H9 (cell line): ENCODE measurements around the gene CST11. TPM values are rescaled to one million over a fixed set of nuclear protein-coding genes. Genes with fewer than 3 reads are reported as not detected.

Experiments
- DNase-seq: peaks from one replicate; pipeline ENCODE4 v3.0.0-alpha.2; 2017
- H2AFZ ChIP-seq: one replicate; pipeline ENCODE4 v1.6.1; 2013; ENCODE audit warnings: mild to moderate bottlenecking, low read length, control low read depth, moderate library complexity
- H2AK5ac ChIP-seq: 2 replicates; pipeline ENCODE4 v1.6.1; 2013; ENCODE audit warnings: low read length, control low read depth, mixed read lengths; ENCODE audit not compliant: insufficient read length
- H2BK120ac ChIP-seq: one replicate; pipeline ENCODE4 v1.6.1; 2013; ENCODE audit warnings: low read depth, mild to moderate bottlenecking, low read length, control low read depth, inconsistent platforms; ENCODE audit not compliant: poor library complexity, severe bottlenecking
- H2BK12ac ChIP-seq: 2 replicates; pipeline ENCODE4 v1.6.1; 2013; ENCODE audit warnings: low read length, control low read depth, mixed read lengths, low read depth; ENCODE audit not compliant: insufficient read length
- H2BK15ac ChIP-seq: 2 replicates; pipeline ENCODE4 v1.6.1; 2013; ENCODE audit warnings: low read depth, low read length, control low read depth
- H2BK20ac ChIP-seq: one replicate; pipeline ENCODE4 v1.6.1; 2013; ENCODE audit warnings: low read depth, mild to moderate bottlenecking, low read length, control low read depth, inconsistent platforms; ENCODE audit not compliant: poor library complexity, severe bottlenecking
- H2BK5ac ChIP-seq: 2 replicates; pipeline ENCODE4 v1.6.1; 2013; ENCODE audit warnings: low read length, control low read depth, mixed read lengths; ENCODE audit not compliant: insufficient read length
- H3K14ac ChIP-seq: 2 replicates; pipeline ENCODE4 v1.6.1; 2013; ENCODE audit warnings: low read length, control low read depth; ENCODE audit not compliant: insufficient read depth
- H3K18ac ChIP-seq: 2 replicates; pipeline ENCODE4 v1.6.1; 2013; ENCODE audit warnings: low read depth, mild to moderate bottlenecking, mixed read lengths, low read length, control low read depth; ENCODE audit not compliant: insufficient read length
- H3K23ac ChIP-seq: 2 replicates; pipeline ENCODE4 v1.6.1; 2013; ENCODE audit warnings: low read length, control low read depth, mixed read lengths, low read depth; ENCODE audit not compliant: insufficient read length
- H3K23me2 ChIP-seq: 2 replicates; pipeline ENCODE4 v1.6.1; 2013; ENCODE audit warnings: low read depth, mild to moderate bottlenecking, mixed read lengths, low read length, control low read depth; ENCODE audit not compliant: insufficient read length, poor library complexity, severe bottlenecking
- H3K27ac ChIP-seq: 2 replicates; pipeline ENCODE4 v1.5.1; 2013; ENCODE audit warnings: low read length, control low read depth, mixed read lengths, low read depth; ENCODE audit not compliant: insufficient read length
- H3K27me3 ChIP-seq: 2 replicates; pipeline ENCODE4 v1.6.1; 2013; ENCODE audit warnings: low read length, control low read depth, inconsistent platforms; ENCODE audit not compliant: insufficient read depth
- H3K4ac ChIP-seq: 2 replicates; pipeline ENCODE4 v1.6.1; 2013; ENCODE audit warnings: low read depth, mild to moderate bottlenecking, control low read depth, inconsistent platforms, low read length, moderate library complexity
- H3K4me1 ChIP-seq: 2 replicates; pipeline ENCODE4 v1.6.1; 2013; ENCODE audit warnings: low read length, control low read depth, inconsistent platforms; ENCODE audit not compliant: insufficient read depth
- H3K4me2 ChIP-seq: 2 replicates; pipeline ENCODE4 v1.6.1; 2013; ENCODE audit warnings: low read length, control low read depth, mixed read lengths; ENCODE audit not compliant: insufficient read length, insufficient read depth
- H3K56ac ChIP-seq: 2 replicates; pipeline ENCODE4 v1.6.1; 2013; ENCODE audit warnings: low read depth, mild to moderate bottlenecking, mixed read lengths, low read length, control low read depth; ENCODE audit not compliant: insufficient read length
- H3K79me1 ChIP-seq: 2 replicates; pipeline ENCODE4 v1.6.1; 2013; ENCODE audit warnings: low read depth, mild to moderate bottlenecking, moderate library complexity, low read length, control low read depth, inconsistent platforms; ENCODE audit not compliant: insufficient read depth, poor library complexity, severe bottlenecking
- H3K79me2 ChIP-seq: 2 replicates; pipeline ENCODE4 v1.6.1; 2013; ENCODE audit warnings: low read length, control low read depth, inconsistent platforms; ENCODE audit not compliant: insufficient read depth
- H3K9ac ChIP-seq: 2 replicates; pipeline ENCODE4 v1.6.1; 2013; ENCODE audit warnings: low read length, control low read depth, mixed read lengths; ENCODE audit not compliant: insufficient read length; ENCODE audit errors: extremely low read depth
- H3K9me3 ChIP-seq: one replicate; pipeline ENCODE4 v1.6.1; 2013; ENCODE audit warnings: low read depth, low read length, inconsistent platforms; ENCODE audit not compliant: control insufficient read depth
- H3T11ph ChIP-seq: one replicate; pipeline ENCODE4 v1.6.1; 2013; ENCODE audit warnings: mild to moderate bottlenecking, low read length, control low read depth, inconsistent platforms
- H4K20me1 ChIP-seq: one replicate; pipeline ENCODE4 v1.6.1; 2013; ENCODE audit not compliant: control insufficient read depth, insufficient read length, insufficient read depth
- H4K5ac ChIP-seq: 2 replicates; pipeline ENCODE4 v1.6.1; 2013; ENCODE audit warnings: low read depth, mild to moderate bottlenecking, mixed read lengths, low read length, control low read depth; ENCODE audit not compliant: insufficient read length
- H4K8ac ChIP-seq: replicated peaks from 2 replicates; pipeline ENCODE4 v1.6.1; 2013; ENCODE audit warnings: low read length, control low read depth, mixed read lengths, low read depth; ENCODE audit not compliant: insufficient read length
- H4K91ac ChIP-seq: 2 replicates; pipeline ENCODE4 v1.6.1; 2013; ENCODE audit warnings: low read depth, mild to moderate bottlenecking, moderate library complexity, mixed read lengths, low read length, control low read depth; ENCODE audit not compliant: insufficient read length
- H3K27ac Mint-ChIP-seq, 3 experiments: 2 replicates in 2 of 3; 3 replicates in 1 of 3; pipeline ENCODE4 v1.8.0; 2020 to 2021; ENCODE audit warnings: mixed read lengths in 3 of 3, mild to moderate bottlenecking in 1 of 3, moderate library complexity in 1 of 3
- H3K27me3 Mint-ChIP-seq: 2 replicates; pipeline ENCODE4 v1.8.0; 2021; ENCODE audit warnings: low read depth, mild to moderate bottlenecking, moderate library complexity, mixed read lengths
- H3K36me3 Mint-ChIP-seq, 3 experiments: 2 replicates in 2 of 3; 3 replicates in 1 of 3; pipeline ENCODE4 v1.8.0; 2020 to 2021; ENCODE audit warnings: low read depth in 3 of 3, mixed read lengths in 3 of 3; ENCODE audit not compliant: insufficient read depth in 1 of 3
- H3K4me1 Mint-ChIP-seq, 2 experiments: 2 replicates each; pipeline ENCODE4 v1.8.0; 2020; ENCODE audit warnings: mixed read lengths in 2 of 2
- H3K4me3 Mint-ChIP-seq, 2 experiments: 2 replicates in 1 of 2; 3 replicates in 1 of 2; pipeline ENCODE4 v1.8.0; 2020 to 2021; ENCODE audit warnings: mild to moderate bottlenecking in 2 of 2, mixed read lengths in 2 of 2, moderate library complexity in 1 of 2
- H3K9me3 Mint-ChIP-seq, 2 experiments: 2 replicates in 1 of 2; 3 replicates in 1 of 2; pipeline ENCODE4 v1.8.0; 2020; ENCODE audit warnings: mild to moderate bottlenecking in 2 of 2, mixed read lengths in 2 of 2, moderate library complexity in 1 of 2
- WGBS: extraction: QIAGEN DNeasy Blood & Tissue Kit; methylation state at CpG from one replicate; pipeline ENCODE4 v1.1.7; 2013; ENCODE audit warnings: missing lambda C conversion rate, low lambda C conversion rate, mixed read lengths; ENCODE audit not compliant: insufficient read length; ENCODE audit errors: extremely low coverage; 5-methylcytosine and 5-hydroxymethylcytosine counted together
- total RNA-seq: library from RNA; stranded (reverse); gene quantifications from 2 replicates; pipeline ENCODE4 v1.2.1, GENCODE V29; 2021
- TF ChIP-seq, protein P1 (sequence below): fragments of 200-600 bp; sonication (generic); conservative IDR thresholded peaks from 3 replicates; pipeline ENCODE4 v1.8.0; 2021; ENCODE audit warnings: antibody characterized with exemption, mild to moderate bottlenecking

CST11 gene
- total RNA-seq, 1 experiment from 2014 or later: not detected

DNA sequence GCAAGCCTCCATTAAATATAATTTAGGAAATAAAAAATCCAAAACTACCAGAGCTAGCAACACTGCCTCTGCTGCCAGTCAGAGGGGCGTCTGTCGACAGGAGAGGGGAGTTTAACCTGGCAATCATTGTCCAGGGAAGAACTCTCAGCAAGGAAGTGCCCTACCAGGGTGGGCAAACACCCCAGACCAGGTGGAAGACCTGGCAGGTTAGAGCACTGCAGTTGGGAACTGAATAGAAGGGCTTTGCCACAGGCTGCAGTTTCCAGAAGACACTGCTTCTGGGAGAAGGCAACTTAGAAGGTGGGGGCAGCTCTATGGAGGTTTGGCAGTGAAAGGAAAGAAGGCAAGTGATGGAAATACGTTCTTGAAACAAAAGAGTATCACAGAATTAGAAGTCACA is 42.9 kb downstream of the CST11 start:
- Histone ChIP-seq H3K23me2 (no peaks in the 10 kb centered on the region), H3K4me1 (no peaks in the 10 kb centered on the region; the same call in 1 of the 2 replicates), H3K56ac (no peak overlapping the region), H2BK12ac (no peak overlapping the region), H4K5ac (no peak overlapping the region), H3K23ac (no peak overlapping the region), H3K79me2 (peaks cover 15% of the 10 kb centered on the region; the same call in 1 of the 2 replicates), H3K9me3 (no peaks in the 10 kb centered on the region), H3K27me3 (no peaks in the 10 kb centered on the region), H3K9ac (no peak overlapping the region), H3K79me1 (peaks cover 6% of the 10 kb centered on the region), H3K18ac (no peak overlapping the region), H2BK15ac (no peak overlapping the region), H3T11ph (no peak overlapping the region), H2BK120ac (no peak overlapping the region), H3K4ac (no peak overlapping the region), H2BK20ac (no peak overlapping the region), H3K27ac (no peak overlapping the region), H3K14ac (no peak overlapping the region), H2AFZ (no peak overlapping the region), H2AK5ac (no peak overlapping the region), H4K91ac (no peak overlapping the region), H3K4me2 (no peak overlapping the region), H4K8ac (no peak overlapping the region), H4K20me1 (no peaks in the 10 kb centered on the region), H2BK5ac (no peak overlapping the region)
- Mint-ChIP-seq H3K27ac (no peak overlapping the region), H3K4me3 (no peak overlapping the region), H3K36me3 (no peaks in the 10 kb centered on the region; a peak in 1 of 7 replicates), H3K4me1 (peaks cover 6 to 20% of the 10 kb centered on the region in 2 experiments), H3K9me3 (no peaks in the 10 kb centered on the region), H3K27me3 (no peaks in the 10 kb centered on the region)
- no peak for DNase-seq
- WGBS: no CpG with 5 or more reads among the region's 3 CpGs
- TF ChIP-seq, protein P1, sequence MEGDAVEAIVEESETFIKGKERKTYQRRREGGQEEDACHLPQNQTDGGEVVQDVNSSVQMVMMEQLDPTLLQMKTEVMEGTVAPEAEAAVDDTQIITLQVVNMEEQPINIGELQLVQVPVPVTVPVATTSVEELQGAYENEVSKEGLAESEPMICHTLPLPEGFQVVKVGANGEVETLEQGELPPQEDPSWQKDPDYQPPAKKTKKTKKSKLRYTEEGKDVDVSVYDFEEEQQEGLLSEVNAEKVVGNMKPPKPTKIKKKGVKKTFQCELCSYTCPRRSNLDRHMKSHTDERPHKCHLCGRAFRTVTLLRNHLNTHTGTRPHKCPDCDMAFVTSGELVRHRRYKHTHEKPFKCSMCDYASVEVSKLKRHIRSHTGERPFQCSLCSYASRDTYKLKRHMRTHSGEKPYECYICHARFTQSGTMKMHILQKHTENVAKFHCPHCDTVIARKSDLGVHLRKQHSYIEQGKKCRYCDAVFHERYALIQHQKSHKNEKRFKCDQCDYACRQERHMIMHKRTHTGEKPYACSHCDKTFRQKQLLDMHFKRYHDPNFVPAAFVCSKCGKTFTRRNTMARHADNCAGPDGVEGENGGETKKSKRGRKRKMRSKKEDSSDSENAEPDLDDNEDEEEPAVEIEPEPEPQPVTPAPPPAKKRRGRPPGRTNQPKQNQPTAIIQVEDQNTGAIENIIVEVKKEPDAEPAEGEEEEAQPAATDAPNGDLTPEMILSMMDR: no peak
